Muscle of leg (tissue), 11 donors: Measurements from ENCODE around the gene TESK1. TPM values are rescaled to one million over a fixed set of nuclear protein-coding genes. Genes with fewer than 3 reads are reported as not detected.
A peak's percentile ranks its signal among the peaks of the same experiment; 100 is the strongest.
"Not testable (repeated sequence)": the region's sequence is repeated elsewhere in the genome, so short reads cannot be mapped to it uniquely, and the experiment has no call there.

Experiments used
- DNase-seq: peaks from one replicate; pipeline ENCODE4 v3.0.0; 2013
- H3K27ac ChIP-seq: one replicate; pipeline ENCODE4 v1.5.1; 2013; ENCODE audit warnings: mild to moderate bottlenecking, low read length, control low read depth
- H3K27me3 ChIP-seq: one replicate; pipeline ENCODE4 v1.6.1; 2013; ENCODE audit warnings: low read length; ENCODE audit not compliant: control insufficient read depth, insufficient read depth
- H3K36me3 ChIP-seq: one replicate; pipeline ENCODE4 v1.6.1; 2013; ENCODE audit warnings: low read length; ENCODE audit not compliant: control insufficient read depth, insufficient read depth
- H3K4me1 ChIP-seq: one replicate; pipeline ENCODE4 v1.6.1; 2013; ENCODE audit warnings: low read length; ENCODE audit not compliant: control insufficient read depth, insufficient read depth
- H3K4me3 ChIP-seq: one replicate; pipeline ENCODE4 v1.5.1; 2013; ENCODE audit warnings: low read length, control low read depth
- H3K9me3 ChIP-seq: replicated peaks from 2 replicates; pipeline ENCODE4 v1.6.1; 2013; ENCODE audit warnings: low read depth, low read length; ENCODE audit not compliant: control insufficient read depth
- WGBS: methylation state at CpG from one replicate; pipeline ENCODE4 v1.1.5; 2013; ENCODE audit warnings: missing lambda C conversion rate; ENCODE audit not compliant: insufficient coverage; 5-methylcytosine and 5-hydroxymethylcytosine counted together
- polyA plus RNA-seq, 8 donors: library from polyadenylated mRNA; unstranded; fragments of 120-200 nt; gene quantifications; one replicate each; pipeline versions ENCODE4 v1.2.1 to v1.2.3, GENCODE V29; 2013; ENCODE audit warnings: inconsistent platforms in 1 of 8, low replicate concordance in 1 of 8; ENCODE audit not compliant: insufficient read length in 8 of 8, insufficient read depth in 1 of 8
- total RNA-seq: library from RNA; stranded (reverse); fragments of 120-200 nt; gene quantifications from one replicate; pipeline ENCODE4 v1.2.4, GENCODE V29; 2013

Gene TESK1
- total and polyA plus RNA-seq, 9 donors: 12.8 to 47.3 (median 38.1) TPM

GRCh38 chr9:35645736-35646135 is 40.7 kb downstream of the TESK1 start:
- Histone ChIP-seq H3K4me1 (peaks cover 30% of the 10 kb centered on the region), H3K27ac (peak overlapping the region; percentile 94), H3K4me3 (peak overlapping the region; percentile 55)
- H3K36me3 ChIP-seq, DNase-seq, H3K27me3 ChIP-seq, H3K9me3 ChIP-seq: not testable (repeated sequence)
- 11% methylated on average over 6 of the region's 10 CpGs for WGBS

GRCh38 chr9:35646153-35646532 is 41.1 kb downstream of the TESK1 start:
- Histone ChIP-seq H3K27me3 (no peaks in the 10 kb centered on the region), H3K4me3 (peak overlapping the region; percentile 55), H3K27ac (peak overlapping the region; percentile 94), H3K4me1 (peaks cover 33% of the 10 kb centered on the region), H3K9me3 (no peaks in the 10 kb centered on the region), H3K36me3 (no peaks in the 10 kb centered on the region)
- whole genome bisulfite sequencing: 0% methylated on average over 9 of the region's 11 CpGs
- peak; percentile 82 for DNase-seq

GRCh38 chr9:35646533-35647265 is 41.6 kb downstream of the TESK1 start:
- Histone ChIP-seq H3K4me1 (peaks cover 33% of the 10 kb centered on the region), H3K36me3 (no peaks in the 10 kb centered on the region), H3K4me3 (peak overlapping the region; percentile 55), H3K27ac (peak overlapping the region; percentile 94), H3K9me3 (no peaks in the 10 kb centered on the region), H3K27me3 (no peaks in the 10 kb centered on the region)
- WGBS: 0% methylated on average over 49 of the region's 58 CpGs
- peak; percentile 97 for DNase-seq

- Histone ChIP-seq H3K9me3 (no peaks in the 10 kb centered on the region), H3K27ac (no peak overlapping the region), H3K4me1 (peaks cover 33% of the 10 kb centered on the region), H3K4me3 (no peak overlapping the region), H3K36me3 (no peaks in the 10 kb centered on the region), H3K27me3 (no peaks in the 10 kb centered on the region)
- 49% methylated on average over 22 of the region's 26 CpGs for WGBS
- peak; percentile 59 for DNase-seq
Observed at GRCh38 chr9:35649431-35650340, 44.6 kb downstream of the TESK1 start.

- 23% methylated on average over 4 of the region's 22 CpGs for WGBS
- no peak for DNase-seq
- H3K36me3 ChIP-seq: no peaks in the 10 kb centered on the region
- H3K9me3 ChIP-seq: no peaks in the 10 kb centered on the region
- H3K27ac ChIP-seq: no peak within 1 kb of the TSS
- H3K27me3 ChIP-seq: no peaks in the 10 kb centered on the region
- H3K4me3 ChIP-seq: no peak within 1 kb of the TSS
- H3K4me1 ChIP-seq: peaks cover 32% of the 10 kb centered on the region
Observed at GRCh38 chr9:35650341-35651158, 45.5 kb downstream of the TESK1 start, which contains the start of gene SIT1. TSS of gene SIT1 (minus strand) at chr9:35650931. CDS start at chr9:35650853, 78 bp downstream.

GRCh38 chr9:35651956-35652828 is 47.1 kb downstream of the TESK1 start:
- no peak for DNase-seq
- peaks cover 28% of the 10 kb centered on the region for H3K4me1 ChIP-seq
- H3K27ac ChIP-seq: no peak overlapping the region
- no peaks in the 10 kb centered on the region for H3K36me3 ChIP-seq
- 86% methylated on average over 4 of the region's 7 CpGs for WGBS
- H3K4me3 ChIP-seq: no peak overlapping the region
- H3K9me3 ChIP-seq: no peaks in the 10 kb centered on the region
- H3K27me3 ChIP-seq: no peaks in the 10 kb centered on the region

GRCh38 chr9:35652829-35653209 is 47.8 kb downstream of the TESK1 start:
- 79% methylated on average over 2 of the region's 8 CpGs for WGBS
- H3K4me3 ChIP-seq: no peak overlapping the region
- no peak for DNase-seq
- peaks cover 29% of the 10 kb centered on the region for H3K4me1 ChIP-seq
- no peaks in the 10 kb centered on the region for H3K36me3 ChIP-seq
- H3K27ac ChIP-seq: no peak overlapping the region
- no peaks in the 10 kb centered on the region for H3K27me3 ChIP-seq
- no peaks in the 10 kb centered on the region for H3K9me3 ChIP-seq

- WGBS: no CpG with 5 or more reads among the region's 2 CpGs
- DNase-seq: no peak
- H3K27ac ChIP-seq: no peak overlapping the region
- peaks cover 26% of the 10 kb centered on the region for H3K4me1 ChIP-seq
- no peaks in the 10 kb centered on the region for H3K9me3 ChIP-seq
- no peaks in the 10 kb centered on the region for H3K27me3 ChIP-seq
- no peaks in the 10 kb centered on the region for H3K36me3 ChIP-seq
- H3K4me3 ChIP-seq: no peak overlapping the region
Observed at GRCh38 chr9:35653611-35654010, 48.5 kb downstream of the TESK1 start.

- H3K27me3 ChIP-seq: no peaks in the 10 kb centered on the region
- WGBS: 70% methylated on average over 11 of the region's 17 CpGs
- H3K4me3 ChIP-seq: no peak overlapping the region
- no peak overlapping the region for H3K27ac ChIP-seq
- no peaks in the 10 kb centered on the region for H3K9me3 ChIP-seq
- DNase-seq: no peak
- H3K4me1 ChIP-seq: peaks cover 32% of the 10 kb centered on the region
- H3K36me3 ChIP-seq: peaks cover 14% of the 10 kb centered on the region
Observed at GRCh38 chr9:35656348-35656747, 51.3 kb downstream of the TESK1 start.
